ENCODE results near the gene E2F7. TPM values are rescaled to one million over a fixed set of nuclear protein-coding genes. Genes with fewer than 3 reads are reported as not detected.

The E2F7 gene
- total RNA-seq, 1 donor from 2014 or later, result 15.9 TPM

DNA sequence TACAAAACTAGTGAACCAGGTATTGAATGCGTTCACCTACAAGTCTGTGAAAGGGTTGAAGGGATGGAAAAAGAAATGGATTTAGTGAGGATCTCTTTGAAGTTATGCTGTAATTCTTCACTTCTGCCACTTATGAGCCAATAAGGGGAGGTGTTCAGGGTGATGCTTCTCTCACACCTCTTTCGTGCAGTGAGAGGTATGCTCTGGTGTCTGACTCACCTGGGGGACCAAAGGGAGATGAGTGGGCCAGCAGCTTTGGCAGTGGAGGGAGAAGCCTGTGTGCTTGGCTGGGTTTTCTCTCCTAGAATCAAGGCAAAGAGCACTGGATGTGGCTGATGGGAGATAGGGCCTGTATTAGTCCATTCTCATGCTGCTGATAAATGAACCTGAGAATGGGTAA is 45.4 kb downstream of the E2F7 start:
- no peak overlapping the region for H3K27ac Mint-ChIP-seq
- H3K36me3 Mint-ChIP-seq (ENCODE audit: insufficient read depth), result peaks cover 21% of the 10 kb centered on the region
- no peaks in the 10 kb centered on the region for H3K27me3 Mint-ChIP-seq
- TF ChIP-seq, protein P1, sequence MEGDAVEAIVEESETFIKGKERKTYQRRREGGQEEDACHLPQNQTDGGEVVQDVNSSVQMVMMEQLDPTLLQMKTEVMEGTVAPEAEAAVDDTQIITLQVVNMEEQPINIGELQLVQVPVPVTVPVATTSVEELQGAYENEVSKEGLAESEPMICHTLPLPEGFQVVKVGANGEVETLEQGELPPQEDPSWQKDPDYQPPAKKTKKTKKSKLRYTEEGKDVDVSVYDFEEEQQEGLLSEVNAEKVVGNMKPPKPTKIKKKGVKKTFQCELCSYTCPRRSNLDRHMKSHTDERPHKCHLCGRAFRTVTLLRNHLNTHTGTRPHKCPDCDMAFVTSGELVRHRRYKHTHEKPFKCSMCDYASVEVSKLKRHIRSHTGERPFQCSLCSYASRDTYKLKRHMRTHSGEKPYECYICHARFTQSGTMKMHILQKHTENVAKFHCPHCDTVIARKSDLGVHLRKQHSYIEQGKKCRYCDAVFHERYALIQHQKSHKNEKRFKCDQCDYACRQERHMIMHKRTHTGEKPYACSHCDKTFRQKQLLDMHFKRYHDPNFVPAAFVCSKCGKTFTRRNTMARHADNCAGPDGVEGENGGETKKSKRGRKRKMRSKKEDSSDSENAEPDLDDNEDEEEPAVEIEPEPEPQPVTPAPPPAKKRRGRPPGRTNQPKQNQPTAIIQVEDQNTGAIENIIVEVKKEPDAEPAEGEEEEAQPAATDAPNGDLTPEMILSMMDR (IDR thresholded peaks at IDR 0.05; ENCODE audit: unreplicated experiment), result no peak
- DNase-seq (ENCODE audit: low spot score, unreplicated experiment), result no peak
- H3K4me3 Mint-ChIP-seq (ENCODE audit: low read depth), result no peak overlapping the region
- H3K4me1 Mint-ChIP-seq (ENCODE audit: low read depth), result peaks cover 1% of the 10 kb centered on the region
- peaks cover 6% of the 10 kb centered on the region for H3K9me3 Mint-ChIP-seq (ENCODE audit: low read depth)

DNA sequence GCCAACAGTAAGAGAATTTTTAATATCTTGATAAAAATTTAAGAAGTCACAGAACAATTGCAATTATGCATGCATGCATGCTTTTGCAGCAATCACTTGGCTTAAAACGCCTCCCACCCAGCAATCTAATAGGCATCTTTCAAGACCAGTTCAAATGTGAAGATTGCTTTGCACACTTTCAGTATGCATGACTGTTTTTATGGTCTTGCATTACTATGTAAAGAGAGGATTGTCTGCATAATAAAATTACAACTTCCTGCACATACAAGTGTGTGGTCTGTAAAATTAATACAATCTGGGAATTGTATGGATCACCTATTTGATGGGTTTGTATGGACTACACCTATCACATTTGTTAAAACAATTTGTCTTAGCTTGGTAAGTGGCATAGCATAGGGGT is 48.8 kb downstream of the E2F7 start:
- no peak overlapping the region for H3K27ac Mint-ChIP-seq
- no peak for DNase-seq (ENCODE audit: low spot score, unreplicated experiment)
- H3K4me3 Mint-ChIP-seq (ENCODE audit: low read depth), result no peak overlapping the region
- H3K27me3 Mint-ChIP-seq, result no peaks in the 10 kb centered on the region
- TF ChIP-seq, protein P1 (IDR thresholded peaks at IDR 0.05; ENCODE audit: unreplicated experiment), result no peak
- no peaks in the 10 kb centered on the region for H3K4me1 Mint-ChIP-seq (ENCODE audit: low read depth)
- peaks cover 6% of the 10 kb centered on the region for H3K9me3 Mint-ChIP-seq (ENCODE audit: low read depth)
- H3K36me3 Mint-ChIP-seq (ENCODE audit: insufficient read depth), result peaks cover 11% of the 10 kb centered on the region

DNA sequence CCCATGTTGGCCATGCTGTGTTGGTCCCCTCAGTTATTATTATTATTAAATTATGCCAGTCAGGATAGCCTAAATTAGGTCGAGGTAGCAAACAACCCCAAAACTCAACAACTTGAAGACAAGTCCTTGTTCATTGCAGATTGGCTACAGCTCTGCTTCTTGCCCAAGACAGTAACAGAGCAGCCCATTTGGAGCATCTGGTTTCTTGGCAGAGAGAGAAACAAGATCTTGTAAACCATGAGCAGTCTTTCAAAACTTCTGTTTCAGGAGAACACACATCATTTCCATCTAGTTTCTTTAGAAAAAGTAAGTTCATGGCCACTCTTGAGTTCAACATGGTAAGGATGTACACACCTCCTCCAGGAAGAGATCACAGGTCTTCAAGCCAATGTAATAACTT is 52.3 kb downstream of the E2F7 start:
- peaks cover 6% of the 10 kb centered on the region for H3K9me3 Mint-ChIP-seq (ENCODE audit: low read depth)
- no peak for DNase-seq (ENCODE audit: low spot score, unreplicated experiment)
- no peaks in the 10 kb centered on the region for H3K27me3 Mint-ChIP-seq
- H3K27ac Mint-ChIP-seq, result no peak overlapping the region
- TF ChIP-seq, protein P1 (IDR thresholded peaks at IDR 0.05; ENCODE audit: unreplicated experiment), result no peak
- H3K36me3 Mint-ChIP-seq (ENCODE audit: insufficient read depth), result peaks cover 5% of the 10 kb centered on the region
- H3K4me3 Mint-ChIP-seq (ENCODE audit: low read depth), result no peak overlapping the region
- H3K4me1 Mint-ChIP-seq (ENCODE audit: low read depth), result peaks cover 5% of the 10 kb centered on the region

DNA sequence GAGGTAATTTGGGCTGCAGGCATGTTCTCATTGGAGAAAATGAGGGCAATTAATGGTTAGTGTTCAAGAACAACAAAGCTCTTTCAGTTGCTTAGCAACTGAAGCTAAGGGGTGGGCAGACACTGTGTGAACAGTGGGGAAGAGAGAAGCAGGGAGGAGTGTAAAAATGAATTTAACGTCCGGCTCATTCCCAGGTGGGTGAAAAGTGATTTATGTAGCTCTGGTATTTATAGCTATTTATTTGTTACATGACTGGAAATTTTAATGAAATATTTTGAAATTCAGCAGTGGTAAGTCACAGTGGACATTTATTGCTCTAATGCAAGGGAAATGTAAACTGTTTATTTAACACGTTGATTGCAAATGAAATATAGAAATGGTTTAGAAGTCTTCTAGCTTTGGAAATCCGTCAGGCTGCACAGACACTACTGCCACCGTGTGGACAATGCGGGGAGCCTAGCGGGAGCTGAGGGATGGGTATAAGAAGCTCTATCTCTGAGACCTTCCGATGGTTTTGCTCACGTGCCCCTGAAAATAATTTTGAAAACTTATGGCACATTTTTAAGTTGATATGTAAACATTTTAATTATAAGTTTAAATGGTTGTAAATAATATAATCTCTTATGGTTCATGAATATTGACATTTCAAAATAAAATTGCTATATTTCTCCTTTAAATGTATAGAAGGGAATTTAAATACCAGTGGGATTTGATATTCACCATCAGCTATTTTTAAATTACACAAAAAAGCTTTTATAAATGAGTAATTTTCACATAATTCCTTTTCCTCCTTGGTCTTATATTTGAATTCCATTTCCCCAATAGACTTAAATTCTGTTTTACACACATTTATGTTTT is 54.4 kb downstream of the E2F7 start:
- Mint-ChIP-seq H3K9me3 (ENCODE audit: low read depth) (no peaks in the 10 kb centered on the region), H3K4me3 (ENCODE audit: low read depth) (peak overlapping the region; percentile 64), H3K4me1 (ENCODE audit: low read depth) (peaks cover 5% of the 10 kb centered on the region), H3K27me3 (no peaks in the 10 kb centered on the region), H3K36me3 (ENCODE audit: insufficient read depth) (no peaks in the 10 kb centered on the region), H3K27ac (peak overlapping the region; percentile 51)
- TF ChIP-seq, protein P1 (IDR thresholded peaks at IDR 0.05; ENCODE audit: unreplicated experiment), result peak; percentile 99
- peak; percentile 65 for DNase-seq (ENCODE audit: low spot score, unreplicated experiment)

DNA sequence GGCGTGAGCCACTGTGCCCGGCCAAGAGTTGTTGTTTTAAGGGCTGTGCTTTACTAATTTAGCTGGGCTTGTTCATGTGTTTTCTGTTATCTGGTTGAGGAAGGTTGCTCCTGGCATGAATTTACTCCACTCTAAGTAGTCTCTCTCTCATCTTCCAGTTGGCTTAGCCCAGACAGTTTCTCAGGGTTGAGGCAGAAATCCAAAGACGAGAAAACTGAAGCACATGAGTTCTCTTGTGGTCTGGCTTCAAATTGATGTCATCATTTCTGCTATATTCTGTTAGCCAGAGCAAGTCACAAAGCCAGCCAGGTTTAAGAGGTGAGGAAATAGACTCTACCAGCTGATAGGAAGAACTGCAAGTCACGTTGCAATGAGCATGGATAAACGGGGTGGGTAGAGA is 57.9 kb downstream of the E2F7 start:
- no peak overlapping the region for H3K4me3 Mint-ChIP-seq (ENCODE audit: low read depth)
- DNase-seq (ENCODE audit: low spot score, unreplicated experiment), result no peak
- TF ChIP-seq, protein P1 (IDR thresholded peaks at IDR 0.05; ENCODE audit: unreplicated experiment), result no peak
- H3K9me3 Mint-ChIP-seq (ENCODE audit: low read depth), result no peaks in the 10 kb centered on the region
- H3K27me3 Mint-ChIP-seq, result peaks cover under 1% of the 10 kb centered on the region
- H3K36me3 Mint-ChIP-seq (ENCODE audit: insufficient read depth), result no peaks in the 10 kb centered on the region
- H3K27ac Mint-ChIP-seq, result no peak overlapping the region
- H3K4me1 Mint-ChIP-seq (ENCODE audit: low read depth), result peaks cover 5% of the 10 kb centered on the region
